PC-9 (cell line): Measurements from ENCODE around the gene EPB41L4A.

Experiments
- EZH2 ChIP-seq: fragments of 200-600 bp; sonication (generic); IDR thresholded peaks from 2 replicates; pipeline ENCODE4 v1.8.0; 2017; ENCODE audit warnings: antibody characterized with exemption, low read depth
- TF ChIP-seq, protein P1 (sequence below): fragments of 200-600 bp; sonication (generic); conservative IDR thresholded peaks from 2 replicates; pipeline ENCODE4 v1.6.1; 2017; ENCODE audit warnings: mixed run types, antibody characterized with exemption, mild to moderate bottlenecking, moderate library complexity

DNA sequence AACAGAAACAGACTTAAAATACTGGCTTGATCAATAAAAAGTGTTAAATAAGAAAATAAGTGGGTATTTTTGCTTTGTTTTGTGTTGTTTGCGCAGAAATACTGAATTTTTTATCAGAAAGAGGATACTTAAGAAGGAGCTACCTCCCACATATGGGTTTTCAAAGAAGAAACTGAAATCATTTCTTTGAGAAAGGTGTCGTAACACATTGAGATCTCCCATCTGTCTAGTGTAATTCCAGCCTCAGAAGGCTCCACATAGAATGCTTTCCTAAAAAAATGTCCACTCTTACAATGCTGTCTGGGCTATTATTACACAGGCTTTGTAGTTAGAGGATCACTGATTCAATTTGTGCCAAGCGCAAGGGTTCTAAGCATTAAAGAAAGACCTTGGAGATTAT is 226.2 kb downstream of the EPB41L4A start:
- TF ChIP-seq, protein P1, sequence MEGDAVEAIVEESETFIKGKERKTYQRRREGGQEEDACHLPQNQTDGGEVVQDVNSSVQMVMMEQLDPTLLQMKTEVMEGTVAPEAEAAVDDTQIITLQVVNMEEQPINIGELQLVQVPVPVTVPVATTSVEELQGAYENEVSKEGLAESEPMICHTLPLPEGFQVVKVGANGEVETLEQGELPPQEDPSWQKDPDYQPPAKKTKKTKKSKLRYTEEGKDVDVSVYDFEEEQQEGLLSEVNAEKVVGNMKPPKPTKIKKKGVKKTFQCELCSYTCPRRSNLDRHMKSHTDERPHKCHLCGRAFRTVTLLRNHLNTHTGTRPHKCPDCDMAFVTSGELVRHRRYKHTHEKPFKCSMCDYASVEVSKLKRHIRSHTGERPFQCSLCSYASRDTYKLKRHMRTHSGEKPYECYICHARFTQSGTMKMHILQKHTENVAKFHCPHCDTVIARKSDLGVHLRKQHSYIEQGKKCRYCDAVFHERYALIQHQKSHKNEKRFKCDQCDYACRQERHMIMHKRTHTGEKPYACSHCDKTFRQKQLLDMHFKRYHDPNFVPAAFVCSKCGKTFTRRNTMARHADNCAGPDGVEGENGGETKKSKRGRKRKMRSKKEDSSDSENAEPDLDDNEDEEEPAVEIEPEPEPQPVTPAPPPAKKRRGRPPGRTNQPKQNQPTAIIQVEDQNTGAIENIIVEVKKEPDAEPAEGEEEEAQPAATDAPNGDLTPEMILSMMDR = no peak
- TF ChIP-seq EZH2 = no peak
